Spleen (tissue), 11 donors: ENCODE data around the gene PYROXD2. TPM values are rescaled to one million over a fixed set of nuclear protein-coding genes. Genes with fewer than 3 reads are reported as not detected.

Experiments
- DNase-seq: peaks from one replicate; pipeline ENCODE4 v3.0.0-alpha.2; 2020
- H3K27ac ChIP-seq, 8 donors: fragments of 200-600 bp; sonication (generic) in 7 of 8; 1 replicate in 4 of 8; 2 replicates in 4 of 8; pipeline versions ENCODE4 v1.5.0 to v1.8.0; 2016 to 2021; ENCODE audit warnings: inconsistent platforms in 4 of 8, mild to moderate bottlenecking in 4 of 8, moderate library complexity in 1 of 8
- H3K27me3 ChIP-seq, 7 donors: fragments of 200-600 bp; sonication (generic) in 6 of 7; replicated peaks in 1 of 7; 1 replicate in 4 of 7; 2 replicates in 3 of 7; pipeline versions ENCODE4 v1.5.0 to v1.8.0; 2016 to 2021; ENCODE audit warnings: inconsistent platforms in 3 of 7, mild to moderate bottlenecking in 1 of 7
- H3K36me3 ChIP-seq, 6 donors: fragments of 200-600 bp; sonication (generic) in 5 of 6; 1 replicate in 4 of 6; 2 replicates in 2 of 6; pipeline versions ENCODE4 v1.5.0 to v1.8.0; 2016 to 2021; ENCODE audit warnings: inconsistent platforms in 2 of 6
- H3K4me1 ChIP-seq, 6 donors: fragments of 200-600 bp; sonication (generic) in 5 of 6; 1 replicate in 3 of 6; 2 replicates in 3 of 6; pipeline versions ENCODE4 v1.5.0 to v1.8.0; 2016 to 2021; ENCODE audit warnings: inconsistent platforms in 3 of 6
- H3K4me3 ChIP-seq, 8 donors: fragments of 200-600 bp; sonication (generic) in 7 of 8; 1 replicate in 4 of 8; 2 replicates in 4 of 8; pipeline versions ENCODE4 v1.5.0 to v1.8.0; 2016 to 2021; ENCODE audit warnings: inconsistent platforms in 4 of 8, mild to moderate bottlenecking in 4 of 8, moderate library complexity in 2 of 8
- H3K9me3 ChIP-seq, 8 donors: fragments of 200-600 bp; sonication (generic) in 7 of 8; 1 replicate in 4 of 8; 2 replicates in 4 of 8; pipeline versions ENCODE4 v1.5.0 to v1.8.0; 2016 to 2021; ENCODE audit warnings: inconsistent platforms in 4 of 8
- CTCF ChIP-seq, 11 experiments: fragments of 200-600 bp in 7 of 11; fragments of 450-650 bp in 4 of 11; sonication (generic) in 4 of 11; IDR thresholded peaks in 8 of 11; conservative IDR thresholded peaks in 3 of 11; 1 replicate in 7 of 11; 2 replicates in 4 of 11; pipeline versions ENCODE4 v1.4.0 to v1.8.0; 2016 to 2021; ENCODE audit warnings: antibody characterized with exemption in 11 of 11, inconsistent platforms in 4 of 11, mild to moderate bottlenecking in 1 of 11
- POLR2A ChIP-seq, 3 donors: fragments of 450-650 bp; IDR thresholded peaks; one replicate each; pipeline ENCODE4 v1.5.1; 2017; ENCODE audit warnings: antibody characterized with exemption in 3 of 3, mild to moderate bottlenecking in 1 of 3
- POLR2AphosphoS5 ChIP-seq, 3 donors: sonication (generic); formaldehyde crosslinking; IDR thresholded peaks; one replicate each; pipeline ENCODE4 v1.5.1; 2017; ENCODE audit warnings: antibody characterized with exemption in 3 of 3
- WGBS, 5 donors: extraction: QIAGEN DNeasy Blood & Tissue Kit in 3 of 5; methylation state at CpG; one replicate each; pipeline versions ENCODE4 v1.1.5 to v1.1.7; 2013 to 2018; 5-methylcytosine and 5-hydroxymethylcytosine counted together
- intact Hi-C: fragments of 100-400 bp; cut with DNase I; formaldehyde crosslinking; loops from one replicate; pipeline ENCODE4 v1.15.0; 2023; ENCODE audit warnings: low total_unique reads
- polyA plus RNA-seq, 3 donors: library from polyadenylated mRNA; stranded (reverse); fragments of 200-250 nt; gene quantifications; one replicate each; pipeline ENCODE4 v1.2.1, GENCODE V29; 2013
- total RNA-seq, 7 donors: library from RNA; depleted of rRNA in 3 of 7; stranded (reverse); fragments of >200 nt in 3 of 7; fragmentation: NEBNext Ultra II Directional in 4 of 7; extraction: Animal tissue kit (Norgen Biotek cat#: 25700) in 4 of 7; gene quantifications; one replicate each; pipeline versions ENCODE4 v1.1.0 to v1.2.1, GENCODE V29; 2016 to 2021
- donor health status: healthy with polysubstance abuse.
- donor health status: DM: no; HTN: no; CAD: no; lungs with moderate emphysema.
- donor health status: DM: no; HTN: no; CAD: no.
- donor health status: Bipolar disorder and iron deficiency.
- donor health status: healthy.
- donor health status: DM: no; HTN: no; CAD: no.
- donor health status: DM: yes; HTN: yes; CAD: no.

The PYROXD2 gene
- total and polyA plus RNA-seq, 10 donors, result 4.7 to 26.0 (median 11.6) TPM

DNA sequence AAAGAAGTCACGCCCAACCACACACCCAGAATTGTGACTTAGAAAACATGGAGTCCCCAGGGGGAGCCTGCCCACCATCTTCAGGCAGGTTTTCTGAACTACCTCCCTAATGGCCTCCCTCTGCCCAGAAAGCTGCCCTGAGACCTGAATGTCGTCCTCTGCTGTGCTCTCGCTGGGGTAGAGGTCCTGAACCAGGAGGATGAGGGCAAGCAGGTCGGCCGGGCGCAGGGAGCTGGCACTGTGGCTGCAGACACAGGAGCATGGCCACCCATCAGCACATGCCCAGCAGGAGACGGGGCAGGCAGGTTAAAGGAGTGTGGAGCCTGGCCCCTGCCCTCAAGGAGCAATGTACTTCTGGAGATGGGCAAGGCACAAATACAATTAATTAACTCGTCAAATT, 15.4 kb upstream of the PYROXD2 start:
- Histone ChIP-seq H3K27ac (no peak overlapping the region), H3K4me1 (no peaks in the 10 kb centered on the region), H3K9me3 (peaks cover 0 to 19% (median 12%) of the 10 kb centered on the region in 8 donors), H3K27me3 (no peaks in the 10 kb centered on the region), H3K36me3 (peaks cover 19 to 100% (median 91%) of the 10 kb centered on the region in 6 donors), H3K4me3 (no peak overlapping the region)
- no peak for DNase-seq
- intact Hi-C loops, result no loop called here
- TF ChIP-seq POLR2AphosphoS5 (IDR thresholded peaks at IDR 0.05), result peak in 1 of 3 donors; percentile 5
- TF ChIP-seq POLR2A (IDR thresholded peaks at IDR 0.05), result no peak
- TF ChIP-seq CTCF (IDR thresholded peaks at IDR 0.05 in 8 of 11, conservative IDR thresholded peaks at IDR 0.05 in 3 of 11), result no peak
- 93 to 99% (median 97%) methylated on average over 8 of the region's 8 CpGs for WGBS, 5 donors

GRCh38 chr10:98429320-98430072, 14.5 kb upstream of the PYROXD2 start:
- Histone ChIP-seq H3K27me3 (no peaks in the 10 kb centered on the region), H3K27ac (no peak overlapping the region), H3K36me3 (peaks cover 19 to 100% (median 90%) of the 10 kb centered on the region in 6 donors), H3K4me3 (no peak overlapping the region), H3K9me3 (peaks cover 0 to 19% (median 12%) of the 10 kb centered on the region in 8 donors), H3K4me1 (no peaks in the 10 kb centered on the region)
- WGBS, 5 donors, result 96 to 99% (median 97%) methylated on average over 22 of the region's 22 CpGs
- no peak for DNase-seq
- TF ChIP-seq POLR2AphosphoS5 (IDR thresholded peaks at IDR 0.05), result peak in 1 of 3 donors; percentile 41
- no peak for TF ChIP-seq POLR2A (IDR thresholded peaks at IDR 0.05)
- intact Hi-C loops, result no loop called here

DNA sequence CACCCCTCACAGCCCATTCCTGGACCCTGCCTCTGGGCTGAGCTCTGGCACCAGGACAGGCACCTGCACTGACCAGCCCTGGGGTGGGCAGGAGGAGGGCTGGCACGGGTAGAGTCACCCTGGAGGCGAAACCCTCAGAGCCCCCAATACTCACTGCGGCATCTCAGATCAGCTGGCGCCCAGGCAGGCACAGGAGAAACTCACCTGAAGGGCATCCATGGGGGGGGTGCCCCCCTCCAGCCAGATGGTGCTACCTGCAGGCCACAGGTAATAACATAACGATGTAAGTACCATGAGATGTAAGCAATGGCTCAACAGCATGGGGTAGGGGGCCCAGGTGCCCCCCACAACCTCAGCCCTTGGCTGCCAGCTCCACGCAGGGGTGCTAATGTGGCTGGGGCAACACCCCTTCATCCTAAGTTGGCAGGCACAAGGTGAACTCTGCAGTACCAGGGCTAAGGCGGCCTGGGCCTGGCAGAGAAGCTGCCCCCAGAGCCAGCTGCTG, 12.1 kb upstream of the PYROXD2 start:
- TF ChIP-seq POLR2AphosphoS5 (IDR thresholded peaks at IDR 0.05) (peak in 1 of 3 donors; percentile 26), CTCF (IDR thresholded peaks at IDR 0.05 in 8 of 11, conservative IDR thresholded peaks at IDR 0.05 in 3 of 11) (no peak)
- intact Hi-C loops, result no loop called here
- H3K27ac ChIP-seq, result no peak overlapping the region
- no peak for DNase-seq
- peaks cover 12 to 100% (median 90%) of the 10 kb centered on the region in 6 donors for H3K36me3 ChIP-seq
- H3K4me3 ChIP-seq, result no peak overlapping the region
- no peaks in the 10 kb centered on the region for H3K27me3 ChIP-seq
- 95 to 100% (median 97%) methylated on average over 5 to 7 of the region's 7 CpGs for WGBS, 5 donors
- H3K4me1 ChIP-seq, result no peaks in the 10 kb centered on the region
- peaks cover 0 to 2% (median 2%) of the 10 kb centered on the region in 8 donors for H3K9me3 ChIP-seq

- TF ChIP-seq POLR2A (IDR thresholded peaks at IDR 0.05) (no peak), POLR2AphosphoS5 (IDR thresholded peaks at IDR 0.05) (peak in 1 of 3 donors; percentile 41), CTCF (IDR thresholded peaks at IDR 0.05 in 8 of 11, conservative IDR thresholded peaks at IDR 0.05 in 3 of 11) (peak; percentile 33 to 83 (median 65))
- peaks cover 8 to 100% (median 88%) of the 10 kb centered on the region in 6 donors for H3K36me3 ChIP-seq
- DNase-seq, result no peak
These were observed 10.8 kb upstream of the PYROXD2 start for GRCh38 chr10:98425511-98426352.

More at GRCh38 chr10:98425511-98426352, 10.8 kb upstream of the PYROXD2 start:
- 85 to 92% (median 89%) methylated on average over 16 to 21 of the region's 21 CpGs for WGBS, 5 donors
- intact Hi-C loops, result no loop called here
- Histone ChIP-seq H3K4me3 (no peak overlapping the region), H3K27ac (no peak overlapping the region), H3K9me3 (no peaks in the 10 kb centered on the region), H3K4me1 (no peaks in the 10 kb centered on the region), H3K27me3 (no peaks in the 10 kb centered on the region)
